WERI-Rb-1 (cell line): Measurements from ENCODE around the gene PKNOX2.

ENCODE experiments used
- DNase-seq: peaks from one replicate; pipeline ENCODE4 v3.0.0-alpha.2; 2020
- H3K27ac ChIP-seq: fragments of 250-450 bp; sonication (Bioruptor Pico); 2 replicates; pipeline ENCODE4 v1.5.1; 2020; ENCODE audit warnings: mild to moderate bottlenecking, moderate library complexity
- H3K27me3 ChIP-seq: fragments of 250-450 bp; sonication (Bioruptor Pico); 2 replicates; pipeline ENCODE4 v1.5.1; 2021; ENCODE audit warnings: mild to moderate bottlenecking, low read depth, moderate library complexity; ENCODE audit not compliant: insufficient read depth, severe bottlenecking
- H3K36me3 ChIP-seq: fragments of 250-450 bp; sonication (Bioruptor Pico); 2 replicates; pipeline ENCODE4 v1.5.1; 2020; ENCODE audit warnings: mild to moderate bottlenecking, moderate library complexity
- H3K4me3 ChIP-seq: 2 replicates; pipeline ENCODE4 v1.5.1; 2011; ENCODE audit warnings: low read depth, mild to moderate bottlenecking, control low read depth, low read length
- H3K9me3 ChIP-seq: fragments of 250-450 bp; sonication (Bioruptor Pico); 2 replicates; pipeline ENCODE4 v1.5.1; 2021; ENCODE audit warnings: mild to moderate bottlenecking, moderate library complexity; ENCODE audit not compliant: severe bottlenecking
- CTCF ChIP-seq: IDR thresholded peaks from 2 replicates; pipeline ENCODE4 v1.5.1; 2011; ENCODE audit warnings: low read depth, mild to moderate bottlenecking, control low read depth, inconsistent platforms, low read length

Gene PKNOX2

GRCh38 chr11:125376856-125377255 is 212.3 kb downstream of the PKNOX2 start:
- H3K27me3 ChIP-seq = no peaks in the 10 kb centered on the region
- DNase-seq = no peak
- TF ChIP-seq CTCF = no peak
- H3K27ac ChIP-seq = peak overlapping the region; percentile 23; the same call in 1 of the 2 replicates
- H3K36me3 ChIP-seq = no peaks in the 10 kb centered on the region
- H3K4me3 ChIP-seq = no peak overlapping the region
- no peaks in the 10 kb centered on the region for H3K9me3 ChIP-seq

- H3K36me3 ChIP-seq = no peaks in the 10 kb centered on the region
- no peak for DNase-seq
- H3K9me3 ChIP-seq = no peaks in the 10 kb centered on the region
- H3K4me3 ChIP-seq = no peak overlapping the region
- H3K27ac ChIP-seq = no peak overlapping the region
- no peak for TF ChIP-seq CTCF
- H3K27me3 ChIP-seq = no peaks in the 10 kb centered on the region
Measured at GRCh38 chr11:125378083-125378482, 213.5 kb downstream of the PKNOX2 start.

DNA sequence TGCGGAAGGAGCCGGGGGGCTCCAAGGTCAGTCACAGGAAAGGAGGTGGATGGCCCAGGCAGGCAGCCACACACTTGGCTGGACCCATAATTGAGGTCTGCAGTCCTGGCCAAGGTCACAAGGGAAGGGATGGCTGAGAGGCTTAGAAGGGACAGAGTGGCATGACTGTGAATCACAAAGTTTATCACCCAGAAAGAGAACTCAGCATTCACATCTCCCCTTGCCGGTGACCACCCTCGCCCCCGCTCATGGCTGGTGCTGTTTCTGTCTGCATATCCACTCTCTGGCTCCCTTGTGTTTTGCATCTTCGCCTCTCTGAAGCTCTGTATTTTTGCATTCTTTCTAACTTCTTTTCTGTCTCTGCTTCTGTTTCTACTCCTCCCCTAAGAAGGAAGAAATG is 214.0 kb downstream of the PKNOX2 start:
- Histone ChIP-seq H3K4me3 (no peak overlapping the region), H3K27me3 (no peaks in the 10 kb centered on the region), H3K27ac (no peak overlapping the region), H3K9me3 (no peaks in the 10 kb centered on the region), H3K36me3 (no peaks in the 10 kb centered on the region)
- no peak for TF ChIP-seq CTCF
- no peak for DNase-seq

DNA sequence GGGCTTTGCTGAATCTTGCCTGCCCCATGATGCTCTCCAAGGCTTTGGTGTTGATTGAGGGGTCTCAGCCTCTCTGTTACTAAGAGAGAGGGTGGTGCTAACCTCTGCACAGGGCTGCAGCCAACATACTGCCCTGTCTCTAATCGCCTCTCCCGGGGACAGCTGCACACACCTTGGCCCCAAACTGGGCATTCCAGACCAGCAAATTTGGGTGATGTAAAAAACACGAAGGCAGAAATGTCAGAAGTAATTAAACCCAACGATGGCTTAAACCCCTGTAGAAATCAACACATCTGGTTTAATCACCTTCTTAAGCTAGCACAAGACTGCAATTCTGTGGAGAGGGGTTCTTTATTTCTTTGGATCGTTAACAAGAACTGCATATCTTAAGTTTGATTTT is 215.0 kb downstream of the PKNOX2 start:
- H3K27ac ChIP-seq = no peak overlapping the region
- no peaks in the 10 kb centered on the region for H3K27me3 ChIP-seq

GRCh38 chr11:125379981-125380380 is 215.4 kb downstream of the PKNOX2 start:
- Histone ChIP-seq H3K36me3 (no peaks in the 10 kb centered on the region), H3K27ac (no peak overlapping the region), H3K9me3 (no peaks in the 10 kb centered on the region), H3K27me3 (no peaks in the 10 kb centered on the region), H3K4me3 (no peak overlapping the region)
- TF ChIP-seq CTCF = no peak
- no peak for DNase-seq

More for the DNA sequence above, 215.0 kb downstream of the PKNOX2 start:
- H3K36me3 ChIP-seq = no peaks in the 10 kb centered on the region
- no peaks in the 10 kb centered on the region for H3K9me3 ChIP-seq
- no peak for DNase-seq
- H3K4me3 ChIP-seq = no peak overlapping the region
- no peak for TF ChIP-seq CTCF

DNA sequence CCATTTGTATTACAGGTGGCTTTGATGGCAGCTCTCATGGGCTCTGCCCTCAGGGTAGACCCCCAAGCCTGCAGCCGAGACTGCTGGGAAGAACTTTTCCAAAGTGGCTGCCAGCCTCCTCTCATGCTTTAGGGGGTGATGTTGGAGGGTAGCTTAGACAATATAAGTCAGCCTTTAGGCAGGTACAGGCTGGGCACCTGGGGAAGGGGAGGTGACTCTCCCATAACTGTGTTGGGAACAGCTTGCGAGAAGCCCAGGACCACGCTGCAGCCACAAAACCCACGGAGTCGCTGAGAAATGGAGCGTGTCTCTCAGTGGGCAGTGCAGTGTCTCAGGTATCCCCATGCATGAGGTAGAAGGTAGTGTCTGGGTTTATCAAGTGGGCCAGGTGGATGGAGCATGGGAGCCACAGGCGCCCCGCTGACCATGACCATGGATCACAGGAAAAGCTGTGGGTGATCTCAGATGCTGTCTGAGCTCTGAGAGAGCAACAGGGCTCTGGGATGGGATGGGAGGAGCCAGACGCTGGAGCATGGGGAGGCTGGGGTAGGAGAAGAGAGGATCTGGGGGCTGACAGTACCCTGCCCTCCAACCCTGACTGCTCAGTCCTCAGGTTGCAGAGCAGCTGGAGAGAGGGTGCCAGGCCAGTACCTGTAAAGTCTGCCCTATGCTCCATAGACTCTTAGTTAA is 216.3 kb downstream of the PKNOX2 start:
- no peak for DNase-seq
- Histone ChIP-seq H3K9me3 (no peaks in the 10 kb centered on the region), H3K27me3 (no peaks in the 10 kb centered on the region), H3K4me3 (no peak overlapping the region), H3K27ac (no peak overlapping the region), H3K36me3 (no peaks in the 10 kb centered on the region)
- no peak for TF ChIP-seq CTCF
